ENCODE measurements around the gene PCED1A.

Gene PCED1A

DNA sequence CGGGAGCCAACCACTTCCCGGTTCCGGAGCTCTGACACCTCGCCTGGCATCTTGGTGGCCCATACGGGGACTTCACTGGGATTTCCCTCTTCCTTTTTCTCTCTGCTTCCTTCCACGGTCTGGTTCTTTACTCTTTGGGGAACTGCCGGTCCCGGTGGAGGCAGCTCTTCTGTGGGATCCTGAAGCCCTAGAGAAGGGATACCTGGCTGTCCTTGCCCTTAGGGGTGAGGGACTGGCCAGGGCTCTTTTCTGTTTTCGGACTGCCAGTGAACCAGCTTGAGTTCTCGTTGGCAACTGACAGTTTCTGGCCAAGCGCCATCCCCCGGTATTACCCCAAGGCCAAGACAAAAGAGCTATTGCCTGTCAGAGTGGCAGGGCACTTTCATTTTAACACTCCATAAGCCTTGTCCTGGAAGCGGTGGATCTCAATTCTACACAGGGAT is 39.1 kb downstream of the PCED1A start:
- DNase-seq: no peak

DNA sequence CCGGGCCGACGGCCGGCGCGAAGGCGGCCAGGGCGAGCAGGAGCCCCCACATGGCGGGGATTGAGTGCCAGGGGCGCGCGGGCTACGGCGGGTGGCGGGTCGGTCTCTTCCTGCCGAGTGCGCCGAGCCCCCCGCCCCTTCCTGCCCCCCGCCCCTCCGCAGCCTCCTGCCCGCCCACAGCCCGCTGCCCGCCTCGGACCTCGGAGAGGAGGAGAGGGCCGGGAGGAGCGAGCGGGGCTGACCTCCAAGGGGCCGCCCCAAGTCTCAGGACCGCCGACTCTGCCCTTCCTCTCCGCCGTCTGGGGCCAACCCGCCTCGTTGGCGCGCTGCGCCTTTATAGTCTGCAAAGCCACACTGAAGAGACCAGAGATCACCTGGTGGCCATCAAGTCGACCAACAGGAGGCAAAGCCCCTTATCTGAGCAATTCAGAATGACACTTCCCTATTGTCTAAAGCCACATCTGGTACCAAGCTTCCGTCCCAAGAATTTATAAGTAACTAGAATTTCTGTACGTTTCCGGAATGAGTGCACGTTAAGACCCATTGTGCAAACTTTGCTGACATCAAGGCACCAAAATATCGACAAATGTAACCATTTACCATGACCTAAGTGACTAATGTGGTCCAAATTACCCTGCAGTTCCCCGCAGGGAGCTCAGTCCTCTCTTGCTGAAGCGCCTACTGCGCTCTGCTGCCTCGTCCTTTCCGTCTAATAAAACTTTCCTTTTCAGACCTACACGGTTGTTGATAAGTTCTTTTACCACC is 39.8 kb downstream of the PCED1A start, which contains the start of gene CPXM1:
Gene CPXM1 (minus strand): TSS at position 107 of the 765 bp plus-strand sequence. CDS start 55 bp downstream, at position 52.
- no peak for DNase-seq

DNA sequence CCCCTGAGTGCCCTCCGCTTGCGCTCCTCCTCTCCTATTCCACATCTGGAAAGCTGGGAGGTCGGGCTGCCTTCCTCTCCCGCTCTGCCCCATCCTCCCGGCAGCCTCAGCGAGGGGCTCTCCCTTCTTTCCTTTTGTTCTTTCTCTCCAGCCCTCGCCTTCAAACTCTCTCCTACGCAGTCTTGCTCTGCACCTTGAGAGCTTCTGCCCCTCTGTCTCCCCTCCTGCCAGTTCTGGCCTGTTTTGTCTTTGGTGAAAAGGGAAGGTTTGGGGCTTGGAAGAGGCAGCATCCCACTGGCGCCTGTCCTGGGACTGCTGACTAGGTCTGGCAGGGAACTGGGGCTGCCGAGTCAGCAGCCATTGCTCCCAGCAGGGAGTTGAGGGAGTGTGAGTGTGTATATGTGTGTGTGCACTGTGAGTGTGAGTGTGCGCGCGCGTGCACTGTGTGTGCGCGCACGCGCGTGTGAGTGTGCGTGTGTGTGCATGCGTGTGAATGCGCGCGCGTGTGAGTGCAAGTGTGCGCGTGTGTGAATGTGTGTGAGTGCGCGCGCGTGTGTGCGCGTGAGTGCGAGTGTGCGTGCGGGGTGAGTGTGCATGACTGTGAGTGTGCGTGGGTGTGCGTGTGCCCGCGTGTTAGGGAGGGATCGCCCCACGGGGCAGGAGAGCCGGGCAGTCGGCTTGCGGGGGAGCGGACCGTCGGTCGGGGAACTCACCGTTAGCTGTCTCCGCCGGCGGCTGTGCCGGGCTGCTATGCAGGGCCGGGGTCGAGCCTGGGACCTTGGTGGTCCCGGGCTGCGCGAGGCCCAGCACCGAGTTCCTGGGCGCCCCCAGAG is 40.6 kb downstream of the PCED1A start:
- DNase-seq: no peak

DNA sequence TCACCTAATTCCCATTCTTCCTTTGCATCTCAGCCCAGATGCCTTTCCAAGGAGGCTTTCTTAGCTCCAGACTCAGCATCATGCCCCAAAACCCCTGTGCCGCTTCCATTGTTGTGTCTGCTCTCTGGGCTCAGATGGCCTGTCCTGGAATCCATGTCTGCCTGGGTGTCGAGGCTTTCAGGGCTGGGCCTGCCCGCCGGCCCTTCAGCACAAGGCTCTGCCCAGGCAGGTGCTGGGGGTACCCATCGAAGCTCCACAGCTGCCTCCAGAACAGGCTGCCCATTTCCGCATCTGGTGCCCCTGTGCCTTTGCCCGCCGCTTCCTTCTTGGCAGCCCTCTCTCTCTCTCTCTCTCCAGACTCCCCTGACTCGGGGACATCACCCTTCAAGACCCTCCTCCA is 41.2 kb downstream of the PCED1A start:
- no peak for DNase-seq

DNA sequence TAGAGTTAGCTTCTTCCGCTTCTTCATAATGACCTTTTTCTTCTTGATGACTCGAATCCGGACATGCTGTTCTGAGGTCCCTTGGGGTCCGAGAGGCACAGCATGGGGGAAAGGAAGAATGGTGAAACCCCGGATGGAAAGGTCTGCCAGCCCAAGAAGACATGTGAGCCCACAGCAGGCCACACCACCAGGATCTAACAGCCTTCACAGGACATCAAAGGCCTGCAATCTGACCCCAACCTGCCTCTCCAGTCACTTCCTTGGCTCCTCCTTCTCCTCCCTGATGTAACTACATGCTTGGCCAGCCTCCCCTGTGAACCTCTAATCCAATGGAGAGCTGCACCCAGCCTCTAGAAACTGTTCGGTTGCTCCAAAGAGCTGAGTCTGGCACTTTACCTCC is 41.6 kb downstream of the PCED1A start:
- no peak for DNase-seq

DNA sequence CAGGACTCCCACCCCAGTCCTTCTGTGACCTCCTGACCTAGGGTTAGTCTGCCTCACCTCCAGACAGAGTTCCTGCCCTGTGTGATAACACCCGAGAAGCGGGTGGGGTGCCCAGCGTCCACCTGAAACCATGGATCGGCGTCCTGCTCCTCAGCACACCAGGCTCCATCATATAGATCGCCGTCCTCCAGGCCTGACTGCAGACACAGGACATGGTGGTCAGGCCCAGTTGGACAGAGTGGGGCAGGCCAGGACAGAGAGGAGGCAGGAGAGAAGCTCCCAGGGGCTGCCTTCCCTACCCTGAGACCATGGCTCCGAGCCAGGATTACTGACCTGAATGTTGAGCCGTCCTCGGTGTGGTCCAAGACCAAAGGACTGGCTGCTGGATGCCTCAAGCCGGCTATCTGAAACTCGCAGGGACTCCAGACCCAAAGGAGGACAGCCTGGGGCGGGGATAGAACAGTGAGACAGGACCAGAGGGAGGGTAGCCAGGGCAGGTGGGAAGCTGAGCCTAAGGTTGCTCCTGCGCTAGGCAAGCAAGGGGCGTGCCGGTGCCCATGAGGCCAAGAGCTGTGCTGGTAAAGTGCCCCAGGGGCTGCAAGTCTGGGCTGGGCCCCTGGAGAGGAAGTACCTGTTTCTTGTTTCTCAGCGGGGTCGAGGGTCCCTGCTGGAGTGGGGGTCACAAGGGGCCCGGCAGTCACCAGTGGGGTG is 42.2 kb downstream of the PCED1A start:
- DNase-seq: no peak

DNA sequence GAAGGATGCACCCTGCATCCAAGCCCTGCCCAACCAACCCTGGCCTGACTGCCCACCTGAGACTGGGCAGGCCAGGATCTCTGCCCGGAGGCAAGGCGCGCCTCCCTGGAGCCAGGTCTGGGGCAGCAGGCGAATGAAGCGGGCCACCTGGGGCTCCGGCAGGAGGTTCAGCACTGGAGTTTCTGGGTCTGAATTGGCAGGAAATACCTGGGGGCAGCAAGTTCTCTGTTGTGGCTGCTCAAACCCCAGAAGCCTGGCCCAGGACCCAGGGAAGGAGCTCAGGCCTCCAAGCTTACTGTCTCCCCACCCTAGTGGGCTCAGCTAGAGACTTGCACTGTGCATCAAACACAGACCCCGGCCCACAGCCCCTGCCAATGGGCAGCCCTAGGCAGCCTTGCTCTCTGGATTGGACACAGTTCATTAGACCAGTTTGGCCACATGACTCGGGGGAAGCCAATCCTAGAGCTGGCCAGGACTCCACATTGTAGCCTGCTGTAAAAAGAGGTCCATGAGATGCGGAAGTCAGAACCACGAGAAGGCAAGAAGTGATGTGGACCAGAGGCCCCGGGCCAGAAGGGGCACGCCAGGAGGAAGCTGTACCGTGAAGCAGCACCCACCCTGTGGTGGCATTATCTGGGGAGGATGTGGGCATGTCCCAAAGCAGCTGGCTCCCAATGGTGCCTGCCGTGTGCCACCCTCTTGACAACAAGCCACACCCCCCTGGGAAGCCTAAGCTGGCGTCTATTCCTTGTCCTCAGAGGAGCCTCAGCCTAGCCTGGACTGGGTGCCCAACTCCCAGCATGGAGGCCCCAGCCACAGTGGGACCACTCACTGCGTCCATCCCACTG is 43.1 kb downstream of the PCED1A start:
- DNase-seq: no peak

DNA sequence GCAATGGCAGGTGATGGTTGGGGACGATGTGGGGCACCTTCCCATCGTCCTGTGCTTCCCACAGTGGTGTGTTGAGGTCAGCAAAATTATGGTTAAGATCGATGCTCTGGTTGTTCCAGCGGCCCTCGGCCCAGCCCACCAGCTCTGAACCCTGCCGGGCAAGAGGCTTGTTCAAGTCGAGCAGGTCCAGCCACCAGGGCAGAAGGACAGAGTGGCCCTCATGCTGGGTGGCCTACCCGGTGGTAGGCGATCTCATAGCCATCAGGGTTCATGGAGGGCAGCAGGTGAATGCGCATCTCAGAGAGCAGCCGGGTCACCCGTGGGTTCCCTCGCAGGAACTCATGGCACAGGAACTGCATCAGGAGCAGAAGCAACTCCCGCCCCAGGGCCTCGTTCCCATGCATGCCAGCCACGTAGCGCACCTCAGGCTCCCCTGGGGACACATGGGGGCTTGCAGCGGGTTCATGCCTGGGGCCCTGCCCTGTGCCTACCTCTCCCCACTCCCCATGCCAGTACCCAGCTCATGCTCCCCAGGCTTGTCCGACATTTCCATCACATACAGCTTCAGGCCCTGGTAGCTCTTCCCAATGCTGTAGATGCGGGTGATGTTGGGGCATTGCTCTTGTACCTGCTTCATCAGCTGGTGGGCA is 44.3 kb downstream of the PCED1A start:
- no peak for DNase-seq

DNA sequence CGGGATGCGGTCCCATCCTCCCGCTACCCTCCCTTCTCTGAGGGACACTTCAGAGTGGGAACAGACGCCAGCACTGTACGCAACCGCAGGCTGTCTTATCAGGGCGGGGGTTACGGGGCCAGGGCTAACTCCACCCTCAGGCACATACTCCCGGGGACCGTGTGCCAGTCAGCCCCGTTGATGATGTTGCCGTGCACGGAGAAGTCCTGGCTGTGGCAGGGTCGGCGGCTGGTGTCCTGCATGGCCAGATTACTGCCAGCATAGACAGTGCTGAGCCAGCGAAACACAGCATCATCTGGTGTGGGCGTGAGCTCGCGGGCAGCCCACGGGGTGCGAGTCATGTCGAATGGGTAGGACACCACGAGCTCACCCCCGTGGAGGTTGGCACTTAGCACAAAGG is 45.0 kb downstream of the PCED1A start:
- DNase-seq: no peak

DNA sequence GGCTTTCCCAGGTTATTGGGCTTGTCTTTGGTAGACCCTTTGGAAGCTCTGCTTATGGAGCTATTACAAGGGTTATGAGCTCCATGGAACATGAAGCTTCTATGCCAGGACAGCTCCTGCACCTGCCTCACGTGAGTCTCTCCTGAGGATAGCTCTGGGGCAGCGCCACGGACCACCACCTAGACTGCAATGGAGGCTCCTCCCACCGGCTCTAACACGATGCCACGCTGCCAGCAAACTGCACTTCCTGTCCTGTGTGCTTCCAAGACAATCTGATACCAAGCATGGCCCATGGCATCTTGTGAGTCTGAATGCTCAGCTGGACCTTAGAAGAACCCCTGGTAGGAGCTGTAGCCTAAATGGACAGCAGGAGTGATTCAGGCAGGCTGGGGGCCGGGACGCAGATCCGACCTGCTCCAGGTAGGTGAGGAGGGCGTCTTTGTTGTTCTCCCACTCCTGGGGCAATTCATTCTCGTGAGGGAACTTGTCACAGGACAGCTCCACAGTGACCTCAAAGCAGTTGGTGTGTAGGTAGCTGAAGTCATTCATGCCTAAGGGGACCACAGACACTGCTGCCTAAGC is 45.5 kb downstream of the PCED1A start:
- no peak for DNase-seq

DNA sequence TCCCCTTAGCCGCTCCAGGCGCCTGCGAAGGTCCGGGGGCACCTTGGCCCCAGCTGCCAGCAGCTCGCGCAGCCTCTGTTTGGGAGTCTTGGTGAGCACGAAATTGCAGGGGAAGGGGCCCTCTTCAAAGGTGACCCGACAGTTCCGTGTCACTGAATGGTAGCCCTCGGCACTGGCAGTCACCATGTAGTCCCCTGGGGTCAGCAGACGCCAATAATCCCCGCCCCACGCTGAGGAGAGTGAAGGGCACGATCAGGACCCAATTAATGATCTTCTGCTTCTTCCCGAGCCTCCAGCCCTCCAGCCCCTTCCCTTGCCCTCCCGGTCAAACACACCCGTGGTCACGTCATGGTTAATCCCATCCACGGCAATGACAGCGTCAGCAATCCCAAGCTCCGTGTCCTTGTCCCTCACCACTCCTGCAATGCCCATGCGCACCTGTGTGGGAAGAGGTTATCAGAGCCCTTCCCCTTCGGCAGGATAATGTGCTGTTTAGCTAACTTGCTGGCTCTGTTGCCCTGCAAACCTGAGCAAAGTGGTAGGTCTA is 46.2 kb downstream of the PCED1A start:
- DNase-seq: no peak

DNA sequence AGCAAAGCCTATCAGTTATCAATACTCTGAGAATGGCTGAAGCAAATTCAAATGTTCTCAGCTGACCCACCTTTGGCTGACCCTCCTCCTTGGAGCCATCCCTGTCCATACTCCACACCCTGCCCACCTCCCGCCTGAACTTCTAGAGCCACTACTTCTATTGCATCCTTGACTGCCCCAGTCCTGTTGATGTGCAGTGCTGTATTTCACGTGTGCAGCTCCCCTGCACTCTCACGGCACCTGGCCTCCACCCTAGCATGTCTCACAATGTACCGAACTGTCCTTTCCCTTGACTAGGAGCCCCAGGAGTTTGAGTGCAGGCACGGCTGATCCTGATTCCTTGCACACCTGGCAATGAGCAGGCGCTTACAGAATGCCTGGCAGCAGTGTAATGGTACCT is 47.0 kb downstream of the PCED1A start:
- no peak for DNase-seq
